HCT116 (cell line): ENCODE results near the gene LTA4H. TPM values are rescaled to one million over a fixed set of nuclear protein-coding genes. Genes with fewer than 3 reads are reported as not detected.

Experiments
- ATAC-seq: fragments of 200-7000 bp; cut with Tn5 transposase; 2 replicates; pipeline ENCODE4 v1.9.1; 2020; ENCODE audit warnings: mild to moderate bottlenecking, moderate library complexity
- BruUV-seq: library from RNA; stranded (reverse); fragments of 400-500 nt; replicated peaks from 2 replicates; lab custom pipeline; 2021; lab: Mats Ljungman, UMichigan
- CTCF ChIA-PET: fragments of 300-600 bp; sonication (Branson Sonifier 250); formaldehyde crosslinking; loops from one replicate; lab custom pipeline; 2021; ENCODE audit warnings: antibody characterized with exemption; lab: Charles Lee
- POLR2A ChIA-PET: fragments of 300-600, 350-600 bp; sonication (Branson Sonifier 250); formaldehyde crosslinking; loops from one replicate; lab custom pipeline; 2021; ENCODE audit warnings: antibody characterized with exemption; lab: Charles Lee
- RAD21 ChIA-PET, 2 experiments: fragments of 300-600 bp; sonication (Branson Sonifier 250); formaldehyde crosslinking; loops; one replicate each; lab custom pipeline; 2023; ENCODE audit warnings: low total read pairs in 2 of 2; ENCODE audit not compliant: uncharacterized antibody in 2 of 2, unreplicated experiment in 2 of 2, low non-redundant PET in 1 of 2; lab: Charles Lee
- DNase-seq: peaks from one replicate; pipeline ENCODE4 v3.0.0-alpha.2; 2010; ENCODE audit warnings: low read depth, low spot score
- H2AFZ ChIP-seq: fragments of 200-600 bp; shearing (Covaris generic), sonication (generic); 2 replicates; pipeline ENCODE4 v1.6.1; 2017; ENCODE audit warnings: low read depth, mixed run types, mixed read lengths, antibody characterized with exemption, low read length; ENCODE audit not compliant: poor library complexity, severe bottlenecking
- H3K27ac ChIP-seq: 2 replicates; pipeline ENCODE4 v1.5.1; 2012; ENCODE audit warnings: low read depth, low read length
- H3K27me3 ChIP-seq: fragments of 200-600 bp; sonication (generic); 2 replicates; pipeline ENCODE4 v1.6.1; 2016; ENCODE audit warnings: mixed run types, low read length, mixed read lengths; ENCODE audit not compliant: insufficient read depth
- H3K36me3 ChIP-seq, 2 experiments: fragments of 200-500 bp in 1 of 2; fragments of 200-600 bp in 1 of 2; sonication (Bioruptor generic) in 1 of 2; sonication (generic) in 1 of 2; 2 replicates each; pipeline versions ENCODE4 v1.5.1 to v1.6.1; 2014 to 2016; ENCODE audit warnings: low read length in 2 of 2, inconsistent platforms in 1 of 2, mixed read lengths in 1 of 2, mixed run types in 1 of 2; ENCODE audit not compliant: insufficient read depth in 2 of 2, control insufficient read depth in 1 of 2
- H3K4me1 ChIP-seq, 2 experiments: fragments of 200-600 bp in 1 of 2; sonication (generic) in 1 of 2; 2 replicates each; pipeline versions ENCODE4 v1.5.1 to v1.6.1; 2012 to 2017; ENCODE audit warnings: low read length in 2 of 2, inconsistent platforms in 1 of 2, mild to moderate bottlenecking in 1 of 2, mixed read lengths in 1 of 2, mixed run types in 1 of 2, moderate library complexity in 1 of 2; ENCODE audit not compliant: insufficient read depth in 2 of 2, control insufficient read depth in 1 of 2
- H3K4me2 ChIP-seq: fragments of 200-600 bp; sonication (generic); 2 replicates; pipeline ENCODE4 v1.6.1; 2017; ENCODE audit warnings: mixed run types, low read length, mixed read lengths
- H3K4me3 ChIP-seq, 2 experiments: fragments of 200-600 bp in 1 of 2; sonication (generic) in 1 of 2; replicated peaks in 1 of 2; 2 replicates each; pipeline ENCODE4 v1.5.1; 2011 to 2016; ENCODE audit warnings: low read length in 2 of 2, control low read depth in 1 of 2, low read depth in 1 of 2, mild to moderate bottlenecking in 1 of 2, mixed read lengths in 1 of 2, mixed run types in 1 of 2
- H3K79me2 ChIP-seq: fragments of 200-600 bp; sonication (generic); 2 replicates; pipeline ENCODE4 v1.6.1; 2017; ENCODE audit warnings: mild to moderate bottlenecking, mixed run types, low read length, moderate library complexity, mixed read lengths; ENCODE audit not compliant: insufficient read depth
- H3K9ac ChIP-seq: fragments of 200-600 bp; sonication (generic); 2 replicates; pipeline ENCODE4 v1.6.1; 2016; ENCODE audit warnings: low read length, mixed read lengths
- H3K9me2 ChIP-seq: fragments of 200-600 bp; sonication (generic), shearing (Covaris generic); 2 replicates; pipeline ENCODE4 v1.6.1; 2017; ENCODE audit warnings: mixed run types, mild to moderate bottlenecking, moderate library complexity; ENCODE audit not compliant: insufficient read depth
- H3K9me3 ChIP-seq, 2 experiments: fragments of 200-500 bp in 1 of 2; fragments of 200-600 bp in 1 of 2; sonication (Bioruptor generic) in 1 of 2; sonication (generic) in 1 of 2; 2 replicates each; pipeline ENCODE4 v1.6.1; 2014 to 2017; ENCODE audit warnings: low read length in 2 of 2, mixed read lengths in 2 of 2, inconsistent platforms in 1 of 2, low read depth in 1 of 2, mild to moderate bottlenecking in 1 of 2, mixed run types in 1 of 2, moderate library complexity in 1 of 2; ENCODE audit not compliant: control insufficient read depth in 1 of 2, insufficient read depth in 1 of 2
- H4K20me1 ChIP-seq: fragments of 200-600 bp; sonication (generic), shearing (Covaris generic); 2 replicates; pipeline ENCODE4 v1.6.1; 2017; ENCODE audit warnings: mixed run types, mild to moderate bottlenecking, moderate library complexity; ENCODE audit not compliant: insufficient read depth
- ATF3 ChIP-seq: IDR thresholded peaks from 2 replicates; pipeline ENCODE4 v1.6.1; 2012
- CEBPB ChIP-seq: IDR thresholded peaks from 2 replicates; pipeline ENCODE4 v1.6.1; 2012; ENCODE audit warnings: low read depth
- CTCF ChIP-seq, 3 experiments: fragments of 200-600 bp in 1 of 3; sonication (generic) in 1 of 3; IDR thresholded peaks in 2 of 3; conservative IDR thresholded peaks in 1 of 3; 2 replicates each; pipeline ENCODE4 v1.5.1; 2012 to 2017; ENCODE audit warnings: low read depth in 2 of 3, low read length in 2 of 3, antibody characterized with exemption in 1 of 3, borderline replicate concordance in 1 of 3, control low read depth in 1 of 3, mild to moderate bottlenecking in 1 of 3, mixed read lengths in 1 of 3, mixed run types in 1 of 3, moderate library complexity in 1 of 3; ENCODE audit not compliant: insufficient read depth in 1 of 3
- ELF1 ChIP-seq: IDR thresholded peaks from 2 replicates; pipeline ENCODE4 v1.6.1; 2012; ENCODE audit warnings: low read depth, borderline replicate concordance
- JUND ChIP-seq: IDR thresholded peaks from 2 replicates; pipeline ENCODE4 v1.6.1; 2012
- POLR2A ChIP-seq: IDR thresholded peaks from 2 replicates; pipeline ENCODE4 v1.7.0; 2011; ENCODE audit warnings: borderline replicate concordance; ENCODE audit not compliant: insufficient read depth, insufficient read length; ENCODE audit errors: extremely low read depth
- REST ChIP-seq: IDR thresholded peaks from 2 replicates; pipeline ENCODE4 v1.6.1; 2012; ENCODE audit warnings: low read depth
- SIN3A ChIP-seq: IDR thresholded peaks from 2 replicates; pipeline ENCODE4 v1.6.1; 2012; ENCODE audit warnings: low read depth
- SP1 ChIP-seq: IDR thresholded peaks from 2 replicates; pipeline ENCODE4 v1.6.1; 2012; ENCODE audit warnings: low read depth
- TCF7L2 ChIP-seq: IDR thresholded peaks from 2 replicates; pipeline ENCODE4 v1.7.0; 2011; ENCODE audit warnings: borderline replicate concordance, inconsistent platforms; ENCODE audit not compliant: insufficient read depth, insufficient read length; ENCODE audit errors: extremely low read depth
- YY1 ChIP-seq: IDR thresholded peaks from 2 replicates; pipeline ENCODE4 v1.6.1; 2011; ENCODE audit warnings: low read length, low read depth, moderate library complexity, mild to moderate bottlenecking; ENCODE audit not compliant: insufficient replicate concordance; ENCODE audit errors: extremely low read depth
- intact Hi-C: fragments of 100-400 bp; cut with micrococcal nuclease; formaldehyde crosslinking; loops from 2 replicates; pipeline ENCODE4 v1.10.0; 2022
- total RNA-seq: library from RNA; stranded (reverse); gene quantifications from one replicate; pipeline ENCODE4 v1.2.1, GENCODE V29; 2021; ENCODE audit not compliant: unreplicated experiment

The LTA4H gene
- total RNA-seq, 1 experiment from 2014 or later, result 163 TPM

- no peak for TF ChIP-seq YY1
- TF ChIP-seq SP1, result no peak
- no peak for TF ChIP-seq ATF3
- TF ChIP-seq, all 23 proteins: peak for 0
Observed at GRCh38 chr12:95988506-95989275, 46.7 kb downstream of the LTA4H start (continued).

GRCh38 chr12:95986635-95987570 lies 48.5 kb downstream of the LTA4H start:
- no peaks in the 10 kb centered on the region for H3K4me1 ChIP-seq
- no peaks in the 10 kb centered on the region for H3K36me3 ChIP-seq
- H3K9me2 ChIP-seq, result no peaks in the 10 kb centered on the region
- no peak overlapping the region for H3K4me3 ChIP-seq
- H3K9me3 ChIP-seq, result no peaks in the 10 kb centered on the region
- H2AFZ ChIP-seq, result no peak overlapping the region
- ChIA-PET CTCF (no interaction called here), POLR2A (no interaction called here), RAD21 (no interaction called here)
- TF ChIP-seq REST, result no peak
- TF ChIP-seq JUND, result no peak
- no peak for TF ChIP-seq SIN3A
- TF ChIP-seq SP1, result no peak
- no peak for TF ChIP-seq CTCF (IDR thresholded peaks at IDR 0.05 in 2 of 3, conservative IDR thresholded peaks at IDR 0.05 in 1 of 3; ENCODE audit: borderline replicate concordance in 1 of 3, insufficient read depth in 1 of 3, low read depth in 2 of 3, low read length in 2 of 3)
- TF ChIP-seq POLR2A, result no peak
- TF ChIP-seq TCF7L2, result no peak
- no peak for TF ChIP-seq ELF1
- no peak for TF ChIP-seq CEBPB
- H3K4me2 ChIP-seq, result no peak overlapping the region
- no TSS peak for BruUV-seq
- H3K79me2 ChIP-seq, result no peaks in the 10 kb centered on the region
- H3K27ac ChIP-seq, result no peak overlapping the region
- no peaks in the 10 kb centered on the region for H3K27me3 ChIP-seq
- intact Hi-C loops, result no loop called here
- no peaks in the 10 kb centered on the region for H4K20me1 ChIP-seq
- H3K9ac ChIP-seq, result no peak overlapping the region
- no peak for ATAC-seq
- no peak for DNase-seq
